GM19452 (cell line): ENCODE measurements around the gene PRKCH.
A peak's percentile ranks its signal among the peaks of the same experiment; 100 is the strongest.

Source experiments
- ATAC-seq: cut with Tn5 transposase; IDR thresholded peaks from one replicate; pipeline ENCODE4 v1.9.1; 2021; ENCODE audit not compliant: unreplicated experiment

Gene PRKCH

DNA sequence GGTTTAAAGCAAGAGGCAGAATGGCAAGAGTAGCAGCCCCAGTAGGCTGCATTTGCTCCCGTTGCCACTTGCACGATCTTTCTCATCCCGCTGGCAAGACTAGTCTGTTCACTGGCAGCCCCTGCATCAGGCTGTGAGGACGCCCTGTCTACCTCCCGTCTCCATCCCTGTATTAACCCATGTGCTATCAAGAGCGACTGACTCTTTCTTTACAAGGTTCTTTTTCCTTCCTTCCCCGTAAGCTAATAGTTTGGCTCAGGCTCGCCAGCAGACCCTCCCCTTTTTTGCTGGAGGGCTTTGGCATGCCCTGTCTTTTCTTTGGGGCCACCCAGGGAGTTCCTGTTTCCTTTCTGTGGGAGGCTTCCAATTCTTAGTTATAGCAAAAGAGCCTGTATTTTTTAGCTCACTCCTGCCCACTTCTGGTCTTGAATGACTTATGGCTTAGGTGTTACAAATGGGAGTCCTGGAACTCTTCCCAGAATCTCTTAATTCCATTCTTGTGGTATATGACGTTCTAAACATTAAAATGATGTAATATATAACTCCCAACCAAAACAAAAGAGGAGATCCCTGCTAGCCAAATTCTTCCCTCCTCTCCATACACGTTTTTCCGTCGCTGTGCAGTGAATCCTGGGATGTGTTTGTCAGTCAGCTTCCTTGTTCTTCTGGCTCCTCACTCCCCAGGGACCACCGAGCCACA lies 149.0 kb downstream of the PRKCH start:
- no peak for ATAC-seq

DNA sequence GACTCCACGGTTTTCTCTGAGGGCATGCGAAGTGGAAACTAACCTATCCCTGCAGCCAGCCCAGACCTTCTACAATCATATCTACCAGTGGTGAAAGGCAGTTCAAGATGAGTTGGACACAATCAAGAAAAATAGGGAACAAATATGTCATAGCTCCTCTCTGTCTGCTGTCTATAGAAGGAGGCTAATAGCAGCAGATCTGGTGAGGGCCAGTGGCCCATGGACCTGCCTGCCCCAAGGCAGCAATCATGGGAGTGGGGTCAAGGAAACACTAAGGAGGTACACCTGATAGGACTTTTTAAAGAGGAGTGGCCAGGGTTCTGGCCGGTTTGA lies 149.5 kb downstream of the PRKCH start:
- no peak for ATAC-seq

DNA sequence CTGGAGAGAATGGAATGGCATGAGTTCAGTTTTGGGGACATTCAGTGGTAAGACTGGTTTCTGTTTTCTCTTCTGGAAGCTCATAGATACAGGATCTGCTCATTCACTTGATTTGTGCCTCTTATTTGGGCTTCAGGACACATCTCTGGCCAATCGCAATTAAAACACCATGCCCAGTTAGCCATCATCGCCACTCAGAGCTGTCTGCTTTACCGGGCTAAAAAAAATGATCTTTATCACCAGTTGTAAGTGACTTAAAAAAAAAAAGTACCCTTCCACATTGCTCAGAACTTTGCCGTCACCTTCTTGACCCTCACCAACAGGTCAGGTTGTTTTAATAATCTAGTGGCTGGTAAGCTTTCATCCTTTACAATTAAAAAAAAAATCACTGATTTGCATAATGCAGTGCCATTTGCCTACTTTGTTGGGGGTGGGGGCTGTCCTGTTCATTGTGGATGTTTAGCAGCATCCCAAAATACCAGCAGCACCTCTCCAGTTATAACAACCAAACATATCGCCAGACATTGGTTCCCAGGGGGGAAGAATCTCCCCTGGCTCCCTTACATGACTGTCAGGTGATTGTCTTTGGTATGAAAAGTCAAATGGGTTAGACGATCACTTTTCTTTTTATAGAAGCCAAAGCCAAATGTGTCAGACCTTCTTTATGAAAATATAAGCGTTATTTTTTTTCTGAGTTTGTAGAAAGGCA lies 150.1 kb downstream of the PRKCH start:
- ATAC-seq: no peak

DNA sequence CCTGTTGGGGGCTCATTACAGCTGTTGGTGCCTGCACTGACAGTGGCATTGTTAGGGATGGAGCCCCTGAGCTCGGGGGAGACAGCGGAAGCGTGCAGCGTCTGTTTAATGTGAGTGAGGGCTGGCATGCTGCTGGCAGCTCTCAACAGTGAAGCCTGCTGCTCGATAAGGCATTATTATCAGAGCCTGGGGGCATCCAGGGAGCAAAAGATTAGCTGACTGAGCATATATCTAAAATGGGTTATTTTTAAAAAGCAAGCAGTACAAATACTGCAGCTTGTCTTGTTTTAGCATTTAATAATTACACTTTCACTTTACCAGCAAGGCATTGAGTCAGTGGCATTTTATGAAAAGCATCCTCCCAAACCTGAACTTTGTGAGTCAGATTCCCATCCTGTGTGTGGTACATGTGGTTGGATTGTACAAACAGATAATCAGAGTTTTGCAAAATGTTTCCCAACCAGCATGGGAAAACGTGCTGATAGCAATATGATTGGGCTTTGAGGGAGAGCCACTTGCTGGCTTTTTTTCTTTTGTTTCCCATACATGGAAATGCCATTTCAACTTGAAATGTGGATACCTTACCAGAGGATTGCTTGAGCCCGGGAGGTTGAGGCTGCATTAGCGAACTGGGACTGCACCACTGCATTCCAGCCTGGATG lies 150.8 kb downstream of the PRKCH start:
- ATAC-seq: no peak

DNA sequence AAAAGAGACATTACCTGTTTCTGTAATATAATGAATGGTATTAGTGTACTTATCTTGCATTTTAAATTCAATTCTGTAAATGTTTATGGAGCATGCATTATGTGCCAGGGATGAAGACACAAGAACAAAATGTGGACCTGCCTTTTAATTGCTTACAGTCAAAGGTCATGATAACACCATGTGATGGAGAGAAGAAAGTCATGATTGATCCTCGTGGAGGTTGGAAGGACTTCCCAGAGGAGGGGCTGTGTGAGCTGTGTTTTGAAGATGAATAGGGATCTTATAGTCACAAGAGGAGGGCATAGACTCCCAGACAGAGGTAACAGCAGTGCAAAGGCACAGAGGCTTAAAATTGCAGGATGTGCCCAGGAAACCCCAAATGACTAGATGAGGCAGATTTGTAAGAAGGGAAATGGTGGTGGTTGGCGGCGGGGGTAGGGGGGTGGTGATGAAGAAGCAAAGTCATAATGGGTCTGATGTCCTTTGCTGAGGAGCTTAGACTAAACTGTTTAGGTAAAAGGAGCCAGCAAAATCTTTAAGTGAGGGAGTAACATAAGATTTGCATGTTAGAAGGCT lies 151.5 kb downstream of the PRKCH start:
- ATAC-seq: no peak

DNA sequence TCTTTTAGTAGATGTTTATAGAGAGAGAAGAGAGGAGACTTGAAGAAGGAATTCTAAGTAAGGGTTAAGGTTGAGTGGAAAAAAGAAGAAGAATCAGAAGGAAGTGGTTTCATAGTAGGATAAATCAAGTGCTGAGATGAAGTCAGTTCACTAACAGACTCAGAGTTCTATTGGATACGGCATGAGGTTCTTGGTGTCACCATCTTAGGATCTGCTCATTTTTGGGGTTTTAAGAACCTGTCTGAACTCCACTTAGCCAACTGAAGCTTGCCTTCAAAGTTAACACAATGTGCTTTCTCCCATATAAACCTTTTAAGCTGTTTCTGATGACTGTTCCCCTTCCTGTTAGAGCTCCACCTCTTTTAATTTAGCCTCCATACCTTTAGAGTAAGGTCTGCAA lies 152.6 kb downstream of the PRKCH start:
- ATAC-seq: no peak

DNA sequence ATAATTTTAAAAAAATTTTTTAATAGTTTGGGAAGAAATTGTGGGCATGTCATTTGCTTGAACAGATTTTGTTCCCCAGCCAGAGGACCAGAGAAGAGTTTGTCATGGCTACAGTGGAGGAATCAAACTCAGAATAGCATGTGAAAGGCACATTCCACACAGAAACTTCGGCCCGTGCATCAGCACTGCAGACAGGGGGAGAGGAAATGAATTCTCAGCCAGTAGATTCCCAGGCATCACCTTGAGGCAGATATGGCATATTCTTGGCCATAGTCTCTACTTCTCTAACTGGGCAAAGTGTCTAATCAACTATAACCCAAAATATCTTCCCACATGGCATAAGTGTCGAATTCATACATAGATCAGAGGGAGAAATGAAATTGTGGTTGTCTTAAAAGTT lies 153.3 kb downstream of the PRKCH start:
- ATAC-seq: no peak

DNA sequence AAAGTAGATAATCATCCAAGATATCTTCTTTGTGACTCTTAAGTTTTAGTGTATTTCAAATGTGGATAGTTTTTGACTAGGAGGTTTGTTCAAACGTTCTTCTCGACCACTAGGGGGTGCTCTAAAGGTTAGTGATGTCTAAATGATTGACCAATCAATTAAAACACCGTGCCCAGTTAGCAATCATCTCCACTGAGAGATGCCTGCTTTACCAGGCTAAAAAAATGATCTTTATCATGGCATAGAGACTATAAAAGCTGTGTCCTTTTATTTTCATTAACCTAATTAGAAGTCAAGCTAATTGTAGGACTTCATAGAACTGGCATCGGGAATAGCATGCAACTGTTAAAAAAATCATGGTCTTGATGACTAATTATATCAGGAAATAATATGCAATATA lies 153.9 kb downstream of the PRKCH start:
- no peak for ATAC-seq

DNA sequence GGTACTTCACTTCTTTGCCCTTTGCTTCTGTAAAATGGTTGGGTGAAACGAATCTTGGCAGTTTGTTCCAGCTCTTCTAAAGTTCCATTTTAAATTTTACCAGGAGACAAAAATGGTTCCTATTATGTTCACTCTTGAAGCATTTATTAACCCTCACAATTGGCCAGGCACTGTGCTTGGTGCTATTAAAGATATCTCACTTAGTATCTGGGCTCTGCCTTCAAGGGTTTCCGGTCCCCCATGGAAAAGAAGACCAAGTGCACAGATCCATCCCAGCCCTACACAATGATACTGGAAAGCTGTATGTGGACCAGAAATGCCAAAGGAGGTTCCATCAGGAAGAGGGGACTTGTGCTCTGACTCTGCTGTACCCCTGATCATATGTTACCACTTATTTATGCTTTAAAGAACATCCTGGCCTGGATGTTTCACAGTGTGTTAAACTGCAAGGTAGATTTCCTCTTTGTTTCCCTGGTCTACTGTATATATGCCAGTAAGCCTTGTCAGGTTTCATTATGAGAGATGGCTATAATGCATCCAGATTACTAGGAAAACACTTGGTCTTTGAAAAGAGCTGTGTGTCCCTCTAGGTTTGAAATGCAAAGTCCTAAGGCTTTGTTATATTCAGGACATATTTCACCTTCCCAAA lies 154.8 kb downstream of the PRKCH start:
- ATAC-seq: no peak

DNA sequence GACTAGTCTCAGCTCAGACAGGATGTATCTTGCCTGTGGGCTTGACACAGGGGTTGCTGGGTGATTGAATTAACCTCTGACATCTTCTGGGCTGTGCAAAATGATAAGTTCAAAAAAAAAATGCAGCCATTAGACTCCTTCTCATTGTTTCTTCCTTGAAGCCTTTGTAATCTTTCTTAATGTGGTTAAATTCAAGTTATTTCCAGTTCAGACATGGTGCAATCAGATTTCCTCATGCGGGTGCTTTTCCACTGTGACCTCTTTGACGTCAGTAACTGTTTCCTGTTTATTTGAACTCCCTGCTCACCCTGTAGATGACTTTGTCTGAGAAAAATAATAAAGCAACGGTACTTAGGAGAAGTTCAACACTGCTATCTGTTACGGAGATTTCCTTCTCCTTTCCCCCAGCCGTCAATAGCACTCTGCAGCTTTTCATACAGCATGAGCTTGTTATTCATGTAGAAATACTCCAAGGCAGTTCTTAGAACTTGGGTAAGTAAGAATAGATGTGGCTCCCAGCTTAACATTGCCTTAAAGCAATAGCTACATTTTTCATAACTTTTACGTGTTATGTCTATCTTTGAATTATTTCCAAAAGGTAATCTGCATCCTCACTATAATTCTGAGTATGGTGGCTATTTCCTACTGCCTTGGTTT lies 155.5 kb downstream of the PRKCH start:
- ATAC-seq: no peak

DNA sequence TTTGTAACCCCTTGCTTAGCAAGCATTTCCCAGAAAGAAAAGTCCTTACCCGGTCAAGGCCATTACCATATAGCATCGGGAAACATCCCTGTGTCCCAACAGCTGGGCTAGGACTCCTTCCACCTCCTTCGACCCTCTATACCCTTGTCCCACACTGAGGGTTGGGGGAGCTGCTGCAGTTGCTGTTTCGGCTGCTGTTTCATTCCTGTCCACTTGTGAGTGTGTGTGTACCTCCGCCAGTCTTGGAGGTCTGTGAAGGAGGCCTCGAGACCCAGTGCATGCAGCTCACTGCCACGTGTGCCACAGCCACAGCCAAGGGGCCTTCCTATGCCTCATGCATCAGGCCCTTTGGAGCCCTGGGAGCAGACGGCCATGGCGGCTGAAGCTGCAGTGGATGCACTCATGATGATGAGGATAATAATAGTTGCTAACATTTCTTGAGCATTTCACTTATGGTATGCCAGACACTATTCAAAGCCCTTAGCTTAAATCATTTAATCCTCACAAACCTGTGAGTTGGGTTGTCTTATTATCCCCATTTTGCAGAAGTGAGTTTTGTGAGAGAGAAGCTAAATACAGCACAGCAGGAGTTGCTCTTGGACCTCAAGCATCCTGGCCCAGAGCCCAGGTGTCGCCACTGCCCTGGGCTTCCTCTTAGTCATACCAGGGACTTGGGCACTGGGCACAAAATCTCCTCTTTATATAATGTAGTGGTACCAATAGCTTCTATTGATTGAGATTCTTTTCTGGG lies 156.5 kb downstream of the PRKCH start:
- no peak for ATAC-seq

DNA sequence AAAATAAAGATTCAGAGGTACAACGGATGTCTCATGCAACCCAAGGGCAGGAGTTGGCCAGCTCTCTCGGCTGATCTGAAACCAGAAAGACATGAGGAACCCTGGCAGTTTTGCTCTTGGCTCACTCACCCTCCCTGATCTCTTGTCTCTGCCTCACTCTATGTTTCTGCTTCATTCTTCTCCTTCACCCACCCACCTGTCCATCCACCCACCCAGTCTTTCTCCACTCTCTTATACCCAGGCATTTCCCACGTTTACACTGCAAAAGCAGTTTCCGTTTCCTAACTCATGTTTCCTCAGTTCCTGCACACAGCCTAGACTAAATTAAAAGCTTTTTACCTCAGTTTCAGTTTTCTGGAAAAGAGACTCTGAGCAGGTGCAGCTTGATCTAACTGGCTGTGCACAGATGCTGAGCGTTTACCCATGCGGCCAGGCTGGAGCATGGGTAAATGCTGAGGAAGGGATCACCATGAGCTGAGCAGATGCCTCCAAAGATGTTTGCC lies 157.6 kb downstream of the PRKCH start:
- ATAC-seq: peak; percentile 47

DNA sequence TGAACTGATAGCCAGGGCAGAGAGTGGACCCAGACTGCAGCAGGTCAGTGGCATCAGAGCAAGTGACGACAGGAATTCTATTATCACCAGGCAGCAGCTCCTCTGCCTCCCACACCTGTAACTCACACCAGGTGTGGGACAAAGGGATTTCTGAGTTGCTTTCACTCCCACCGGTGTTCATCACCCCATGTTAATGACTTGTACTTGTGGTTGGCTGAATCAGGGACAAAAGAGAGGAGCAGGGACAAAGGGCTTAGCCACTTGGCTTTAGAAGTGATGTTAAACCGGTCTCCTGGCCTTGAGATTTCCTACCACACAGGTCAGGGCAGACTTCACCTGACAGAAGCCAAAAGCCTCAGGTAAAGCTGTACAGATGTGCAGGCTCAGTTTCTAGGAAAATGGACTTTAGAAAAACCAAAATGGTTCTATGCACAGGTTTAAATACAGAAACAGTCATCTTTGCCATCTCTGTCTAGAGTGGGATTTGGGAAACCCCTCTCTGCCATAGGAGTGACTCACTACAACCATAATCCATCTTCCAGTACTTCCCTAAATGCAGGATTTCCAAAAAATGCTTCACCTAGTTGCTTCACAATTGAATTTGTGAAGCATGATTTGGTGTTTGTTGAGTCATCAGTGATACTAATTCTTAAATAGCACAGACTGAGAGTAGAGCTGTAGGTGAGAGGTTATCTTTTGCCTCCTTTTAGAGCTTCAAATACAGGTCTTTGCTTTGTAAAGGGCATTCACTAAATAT lies 158.5 kb downstream of the PRKCH start:
- no peak for ATAC-seq

DNA sequence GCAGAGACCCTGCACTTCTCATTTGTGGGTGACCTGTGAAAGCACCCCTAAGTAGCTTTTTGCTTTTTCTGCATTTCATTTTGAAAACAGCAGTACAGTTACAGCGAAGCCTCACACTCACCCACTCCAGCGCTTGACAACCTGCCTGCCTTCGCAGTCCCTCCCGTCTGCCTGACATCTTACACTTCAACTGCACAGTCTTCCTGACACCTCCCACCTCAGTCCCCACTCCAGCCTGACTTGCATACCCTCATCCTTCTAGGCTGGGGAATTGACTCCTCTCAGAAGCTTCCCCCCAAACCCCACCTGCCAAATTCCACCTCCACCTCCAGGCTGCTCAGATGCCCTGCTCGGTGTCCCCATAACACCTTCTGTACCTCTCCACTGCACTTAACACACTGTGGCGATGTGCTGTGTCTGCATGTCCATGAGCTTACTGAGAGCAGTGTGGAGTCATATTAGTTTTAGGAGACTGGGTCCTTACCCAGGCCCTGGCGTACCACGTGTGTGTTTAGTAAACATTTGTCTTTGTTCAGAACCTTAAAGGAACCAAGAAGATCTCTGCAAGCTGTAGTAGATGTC lies 159.4 kb downstream of the PRKCH start:
- ATAC-seq: no peak

DNA sequence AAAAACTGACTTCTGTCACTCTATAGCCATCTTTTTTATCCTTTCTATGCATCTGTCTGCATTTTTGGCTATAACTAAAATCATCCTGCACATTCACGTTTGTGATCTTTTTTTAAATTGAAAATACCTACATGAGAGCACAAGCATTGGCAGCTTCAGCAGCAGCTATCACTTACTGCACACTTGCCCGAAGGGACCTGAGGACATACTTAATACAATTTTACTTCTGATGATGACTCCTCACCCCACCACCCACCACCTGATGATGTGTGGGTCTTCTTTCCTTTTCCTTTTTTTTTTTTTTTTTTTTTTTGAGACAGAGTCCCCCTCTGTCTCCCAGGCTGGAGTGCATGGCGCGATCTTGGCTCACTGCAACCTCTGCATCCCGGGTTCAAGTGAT lies 160.3 kb downstream of the PRKCH start:
- ATAC-seq: no peak

DNA sequence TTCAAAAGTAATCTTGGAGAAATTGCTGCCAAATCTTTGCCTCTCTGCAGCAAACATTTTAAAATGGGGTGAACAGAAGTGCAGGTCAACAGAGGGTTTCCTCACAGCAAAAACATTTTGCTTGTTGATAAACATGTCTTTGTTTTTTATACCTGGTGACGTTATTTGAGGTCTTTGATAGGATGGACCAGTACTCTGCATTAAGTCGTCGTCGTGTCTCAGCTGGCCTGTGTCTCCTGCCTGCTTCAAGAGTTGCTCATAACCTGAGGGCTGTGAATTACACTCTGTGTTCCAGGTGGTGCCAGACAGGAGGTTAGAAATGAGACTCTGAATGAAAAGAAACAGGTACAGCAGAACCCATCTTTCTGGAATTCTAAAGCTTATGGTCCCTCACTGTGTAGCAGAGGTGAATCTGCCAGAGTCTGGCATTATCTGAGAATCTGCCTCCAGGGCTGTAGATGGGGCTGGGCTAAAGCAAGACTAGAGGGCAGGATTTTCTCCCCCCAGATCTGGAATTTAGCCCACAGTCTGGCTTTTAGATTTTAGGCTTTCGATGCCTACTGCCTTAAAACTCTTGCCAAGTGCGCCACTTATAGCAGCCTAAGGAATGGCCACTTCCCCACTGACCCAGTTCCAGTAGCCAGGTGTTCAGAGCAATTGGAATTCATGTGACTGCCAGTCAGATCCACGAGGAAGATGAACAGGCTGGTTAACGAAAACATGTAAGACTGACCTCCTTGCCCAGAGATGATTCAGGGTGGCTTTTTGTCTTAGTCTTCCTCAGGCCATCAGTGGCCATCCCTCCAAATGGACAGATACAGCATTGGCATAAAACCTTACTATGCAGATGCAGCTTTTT lies 161.2 kb downstream of the PRKCH start:
- no peak for ATAC-seq

DNA sequence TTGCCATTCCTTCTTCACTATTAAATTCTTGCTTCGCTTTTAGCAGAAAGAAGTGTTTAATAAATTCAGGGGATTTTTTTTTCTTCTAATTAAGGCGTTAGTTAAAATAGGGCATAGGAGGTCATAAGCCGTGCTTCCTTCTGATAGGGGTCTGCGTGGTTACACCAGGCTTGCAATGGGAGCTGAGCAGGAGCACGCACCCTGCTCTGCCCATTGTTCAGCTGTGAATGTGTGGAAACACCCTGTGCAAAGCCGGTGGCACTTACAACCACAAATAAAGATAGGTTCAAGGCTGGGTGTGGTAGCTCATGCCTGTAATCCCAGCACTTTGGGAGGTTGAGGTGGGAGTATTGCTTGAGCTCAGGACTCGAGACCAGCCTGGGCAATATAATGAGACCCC lies 162.1 kb downstream of the PRKCH start:
- ATAC-seq: no peak

DNA sequence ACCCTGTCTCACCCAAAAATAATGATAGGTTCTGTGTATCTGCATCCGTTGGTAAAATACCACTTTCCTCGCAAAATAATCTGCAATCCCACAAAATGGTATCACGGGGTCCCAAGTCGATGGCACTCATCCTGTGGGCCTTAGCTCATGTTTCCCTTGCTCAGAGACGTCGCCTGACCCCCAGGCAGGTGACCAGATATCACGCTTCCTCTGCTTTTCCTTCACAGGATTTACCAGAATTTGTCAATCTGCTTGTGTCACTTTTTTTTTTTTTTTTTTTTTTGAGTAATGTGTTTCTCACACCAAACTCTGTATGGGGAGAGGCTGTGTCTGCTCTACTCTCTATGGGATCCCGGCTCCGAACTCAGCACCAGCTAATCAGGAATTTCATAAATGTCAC lies 162.7 kb downstream of the PRKCH start:
- no peak for ATAC-seq
